Measurements from ENCODE around the gene TECTA. TPM values are rescaled to one million over a fixed set of nuclear protein-coding genes. Genes with fewer than 3 reads are reported as not detected.
A peak's percentile ranks its signal among the peaks of the same experiment; 100 is the strongest.

Gene TECTA
- total RNA-seq, 1 donor from 2014 or later, result 2.3 TPM

GRCh38 chr11:121067962-121068647, 32.9 kb upstream of the TECTA start:
- TF ChIP-seq CTCF (conservative IDR thresholded peaks at IDR 0.05), result no peak
- H3K4me3 Mint-ChIP-seq, result no peak overlapping the region
- no peak for DNase-seq (ENCODE audit: extremely low spot score, unreplicated experiment)
- H3K4me1 Mint-ChIP-seq (ENCODE audit: unreplicated experiment), result peaks cover 35% of the 10 kb centered on the region
- H3K9me3 Mint-ChIP-seq, result no peaks in the 10 kb centered on the region
- H3K27ac Mint-ChIP-seq, result peak overlapping the region; percentile 32
- no peaks in the 10 kb centered on the region for H3K27me3 Mint-ChIP-seq
- H3K36me3 Mint-ChIP-seq, result peaks cover 32% of the 10 kb centered on the region

- no peaks in the 10 kb centered on the region for H3K9me3 Mint-ChIP-seq
- no peak overlapping the region for H3K4me3 Mint-ChIP-seq
- peaks cover 25% of the 10 kb centered on the region for H3K36me3 Mint-ChIP-seq
- DNase-seq (ENCODE audit: extremely low spot score, unreplicated experiment), result no peak
- TF ChIP-seq CTCF (conservative IDR thresholded peaks at IDR 0.05), result no peak
- no peaks in the 10 kb centered on the region for H3K27me3 Mint-ChIP-seq
- no peak overlapping the region for H3K27ac Mint-ChIP-seq
- H3K4me1 Mint-ChIP-seq (ENCODE audit: unreplicated experiment), result peaks cover 35% of the 10 kb centered on the region
Observed at GRCh38 chr11:121068787-121069186, 32.3 kb upstream of the TECTA start.

- TF ChIP-seq CTCF (conservative IDR thresholded peaks at IDR 0.05), result no peak
- no peaks in the 10 kb centered on the region for H3K27me3 Mint-ChIP-seq
- H3K9me3 Mint-ChIP-seq, result no peaks in the 10 kb centered on the region
- H3K4me3 Mint-ChIP-seq, result peak overlapping the region; percentile 48
- DNase-seq (ENCODE audit: extremely low spot score, unreplicated experiment), result no peak
- H3K36me3 Mint-ChIP-seq, result peaks cover 24% of the 10 kb centered on the region
- H3K27ac Mint-ChIP-seq, result peak overlapping the region; percentile 59
- peaks cover 35% of the 10 kb centered on the region for H3K4me1 Mint-ChIP-seq (ENCODE audit: unreplicated experiment)
Observed at GRCh38 chr11:121070951-121071845, 29.8 kb upstream of the TECTA start.

- Mint-ChIP-seq H3K27ac (peak overlapping the region; percentile 59), H3K36me3 (peaks cover 24% of the 10 kb centered on the region), H3K4me1 (ENCODE audit: unreplicated experiment) (peaks cover 33% of the 10 kb centered on the region), H3K27me3 (no peaks in the 10 kb centered on the region), H3K4me3 (peak overlapping the region; percentile 48), H3K9me3 (no peaks in the 10 kb centered on the region)
- no peak for DNase-seq (ENCODE audit: extremely low spot score, unreplicated experiment)
- TF ChIP-seq CTCF (conservative IDR thresholded peaks at IDR 0.05), result no peak
Observed at GRCh38 chr11:121071846-121072450, 29.1 kb upstream of the TECTA start.

- no peak for DNase-seq (ENCODE audit: extremely low spot score, unreplicated experiment)
- Mint-ChIP-seq H3K27me3 (no peaks in the 10 kb centered on the region), H3K9me3 (no peaks in the 10 kb centered on the region), H3K36me3 (peaks cover 19% of the 10 kb centered on the region), H3K4me1 (ENCODE audit: unreplicated experiment) (no peaks in the 10 kb centered on the region), H3K27ac (no peak overlapping the region), H3K4me3 (no peak overlapping the region)
- TF ChIP-seq CTCF (conservative IDR thresholded peaks at IDR 0.05), result no peak
Observed at GRCh38 chr11:121081321-121081720, 19.7 kb upstream of the TECTA start.

Data from type B pancreatic cell (in vitro differentiated cells).